Eye (tissue), 1 donor: Measurements from ENCODE around the gene WDR90.

ENCODE experiments used
- DNase-seq: peaks from one replicate; pipeline ENCODE4 v3.0.0-alpha.2; 2015

Gene WDR90

GRCh38 chr16:626787-627453, 22.2 kb upstream of the WDR90 start:
- DNase-seq: no peak

DNA sequence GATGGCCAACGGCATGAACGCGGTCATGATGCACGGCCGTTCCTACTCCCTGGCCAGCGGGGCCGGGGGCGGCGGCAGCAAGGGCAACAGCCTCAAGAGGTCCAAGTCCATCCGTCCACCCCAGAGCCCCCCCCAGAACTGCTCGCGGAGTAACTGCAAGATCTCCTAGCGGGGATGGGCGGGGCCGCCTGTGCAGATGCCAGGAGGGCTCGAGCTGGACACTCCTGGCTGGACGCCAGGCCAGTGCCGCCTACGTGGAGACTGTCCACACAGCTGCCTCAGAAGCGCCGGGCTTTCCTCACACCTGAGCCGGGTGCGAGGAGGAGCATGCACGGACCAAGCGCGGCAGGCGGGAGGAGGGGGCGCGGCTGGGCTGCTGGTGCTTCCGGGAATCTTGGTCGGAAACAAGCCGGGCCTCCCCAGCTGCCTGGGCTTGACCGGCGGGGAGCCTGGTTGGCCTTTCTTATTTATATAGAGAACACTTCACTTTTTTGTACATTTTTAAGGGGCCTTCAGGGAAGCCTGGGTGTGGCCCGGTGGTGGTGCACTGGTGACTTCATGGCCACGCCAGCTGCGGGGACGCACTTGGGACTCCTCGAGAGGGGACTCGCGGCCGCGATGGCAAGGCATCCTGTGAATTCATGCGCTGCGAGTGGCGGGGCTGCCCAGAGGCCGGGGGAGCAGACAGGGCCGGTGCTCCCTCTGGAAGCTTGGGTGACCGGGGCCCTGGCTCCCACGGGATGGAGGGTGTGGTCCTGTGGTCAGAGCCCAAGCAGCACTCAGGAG, 21.5 kb upstream of the WDR90 start:
- no peak for DNase-seq

DNA sequence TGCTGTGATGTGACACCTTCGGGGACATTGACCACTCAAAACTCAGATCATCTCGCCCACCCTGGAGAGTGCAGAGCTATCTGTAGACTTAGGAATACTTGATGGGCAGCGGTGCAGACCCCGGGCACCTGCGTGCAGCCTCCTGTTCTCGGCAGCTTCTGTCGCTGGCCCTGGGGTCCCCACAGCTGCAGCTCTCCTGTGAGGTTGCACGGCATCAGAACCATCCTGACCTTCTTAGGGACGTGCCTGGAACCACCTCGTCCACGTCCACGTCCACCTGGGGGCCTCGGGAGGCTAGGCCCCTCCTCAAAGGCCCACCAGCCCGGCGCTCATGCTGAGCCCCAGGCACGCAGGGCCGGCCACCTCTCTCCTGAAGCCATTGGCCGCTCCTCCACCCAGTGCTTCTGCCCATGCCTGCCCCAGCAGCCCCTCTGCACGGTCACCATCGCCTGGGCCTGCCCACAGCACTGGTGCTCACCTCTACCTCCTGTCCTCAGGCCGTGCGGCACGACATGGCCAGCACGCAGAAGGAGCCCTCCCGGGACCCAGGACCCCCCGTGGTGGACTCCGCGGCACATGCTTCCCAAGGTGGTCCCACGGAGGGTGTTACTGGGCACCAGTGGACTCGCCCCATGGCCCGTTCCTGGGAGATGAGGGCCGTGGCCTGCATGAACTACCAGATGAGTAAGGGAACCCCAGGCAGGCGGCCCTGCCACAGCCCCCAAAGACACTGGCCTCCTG, 20.7 kb upstream of the WDR90 start:
- DNase-seq: no peak

GRCh38 chr16:629185-629832, 19.9 kb upstream of the WDR90 start:
- peak; percentile 85 for DNase-seq

DNA sequence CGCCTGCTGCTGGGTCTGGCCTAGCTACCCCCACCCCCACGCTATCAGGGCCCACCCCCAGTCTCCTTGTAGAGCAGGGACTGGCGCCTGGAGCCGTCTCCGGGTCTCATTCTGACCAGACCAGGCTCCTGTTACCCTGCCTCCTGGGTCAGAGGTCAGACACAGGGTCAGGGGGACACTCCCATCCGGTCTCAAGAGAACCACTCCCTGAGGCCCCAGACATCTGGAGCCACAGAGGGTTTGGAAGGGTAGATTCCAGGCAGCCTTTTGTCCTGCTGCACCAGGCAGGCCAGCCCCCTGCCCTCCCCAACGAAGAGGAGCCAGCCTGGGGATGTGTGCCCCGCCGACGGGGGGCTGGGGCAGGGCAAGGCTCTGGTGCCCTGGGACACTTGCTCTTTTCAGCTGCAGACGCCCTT, 19.3 kb upstream of the WDR90 start:
- no peak for DNase-seq

- DNase-seq: peak; percentile 61
These were observed 18.8 kb upstream of the WDR90 start for GRCh38 chr16:630249-630814.

- DNase-seq: peak; percentile 69
These were observed 18.3 kb upstream of the WDR90 start, which contains the start of gene WFIKKN1 for GRCh38 chr16:630815-631405. Gene WFIKKN1 (plus strand): TSS chr16:630985. CDS start chr16:631254, 269 bp downstream.

DNA sequence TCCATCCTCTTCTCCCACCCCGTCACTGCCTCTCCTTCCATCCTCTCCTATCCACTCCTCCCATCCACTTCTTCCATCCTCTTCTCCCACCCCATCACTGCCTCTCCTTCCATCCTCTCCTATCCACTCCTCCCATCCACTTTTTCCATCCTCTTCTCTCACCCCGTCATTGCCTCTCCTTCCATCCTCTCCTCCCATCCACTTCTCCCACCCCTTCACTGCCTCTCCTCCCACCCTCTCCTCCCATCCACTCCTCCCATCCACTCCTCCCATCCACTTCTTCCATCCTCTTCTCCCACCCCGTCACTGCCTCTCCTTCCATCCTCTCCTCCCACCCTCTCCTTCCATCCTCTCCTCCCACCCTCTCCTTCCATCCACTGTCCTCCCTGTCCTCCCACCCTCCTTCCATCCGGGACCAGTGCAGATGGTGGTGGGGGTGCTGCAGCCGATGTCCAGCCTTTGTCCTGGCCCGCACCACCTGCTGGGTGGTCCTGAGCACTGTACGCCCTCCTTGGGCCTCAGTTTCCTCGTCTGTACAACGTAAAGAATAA, 17.3 kb upstream of the WDR90 start:
- DNase-seq: no peak

DNA sequence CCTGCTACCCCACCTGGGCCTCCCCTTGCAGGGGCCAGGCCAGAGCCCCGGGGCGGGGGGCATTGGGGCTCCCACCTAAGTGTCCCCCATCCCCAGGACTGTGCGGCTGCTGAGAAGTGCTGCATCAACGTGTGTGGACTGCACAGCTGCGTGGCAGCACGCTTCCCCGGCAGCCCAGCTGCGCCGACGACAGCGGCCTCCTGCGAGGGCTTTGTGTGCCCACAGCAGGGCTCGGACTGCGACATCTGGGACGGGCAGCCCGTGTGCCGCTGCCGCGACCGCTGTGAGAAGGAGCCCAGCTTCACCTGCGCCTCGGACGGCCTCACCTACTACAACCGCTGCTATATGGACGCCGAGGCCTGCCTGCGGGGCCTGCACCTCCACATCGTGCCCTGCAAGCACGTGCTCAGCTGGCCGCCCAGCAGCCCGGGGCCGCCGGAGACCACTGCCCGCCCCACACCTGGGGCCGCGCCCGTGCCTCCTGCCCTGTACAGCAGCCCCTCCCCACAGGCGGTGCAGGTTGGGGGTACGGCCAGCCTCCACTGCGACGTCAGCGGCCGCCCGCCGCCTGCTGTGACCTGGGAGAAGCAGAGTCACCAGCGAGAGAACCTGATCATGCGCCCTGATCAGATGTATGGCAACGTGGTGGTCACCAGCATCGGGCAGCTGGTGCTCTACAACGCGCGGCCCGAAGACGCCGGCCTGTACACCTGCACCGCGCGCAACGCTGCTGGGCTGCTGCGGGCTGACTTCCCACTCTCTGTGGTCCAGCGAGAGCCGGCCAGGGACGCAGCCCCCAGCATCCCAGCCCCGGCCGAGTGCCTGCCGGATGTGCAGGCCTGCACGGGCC, 16.5 kb upstream of the WDR90 start:
- DNase-seq: no peak

DNA sequence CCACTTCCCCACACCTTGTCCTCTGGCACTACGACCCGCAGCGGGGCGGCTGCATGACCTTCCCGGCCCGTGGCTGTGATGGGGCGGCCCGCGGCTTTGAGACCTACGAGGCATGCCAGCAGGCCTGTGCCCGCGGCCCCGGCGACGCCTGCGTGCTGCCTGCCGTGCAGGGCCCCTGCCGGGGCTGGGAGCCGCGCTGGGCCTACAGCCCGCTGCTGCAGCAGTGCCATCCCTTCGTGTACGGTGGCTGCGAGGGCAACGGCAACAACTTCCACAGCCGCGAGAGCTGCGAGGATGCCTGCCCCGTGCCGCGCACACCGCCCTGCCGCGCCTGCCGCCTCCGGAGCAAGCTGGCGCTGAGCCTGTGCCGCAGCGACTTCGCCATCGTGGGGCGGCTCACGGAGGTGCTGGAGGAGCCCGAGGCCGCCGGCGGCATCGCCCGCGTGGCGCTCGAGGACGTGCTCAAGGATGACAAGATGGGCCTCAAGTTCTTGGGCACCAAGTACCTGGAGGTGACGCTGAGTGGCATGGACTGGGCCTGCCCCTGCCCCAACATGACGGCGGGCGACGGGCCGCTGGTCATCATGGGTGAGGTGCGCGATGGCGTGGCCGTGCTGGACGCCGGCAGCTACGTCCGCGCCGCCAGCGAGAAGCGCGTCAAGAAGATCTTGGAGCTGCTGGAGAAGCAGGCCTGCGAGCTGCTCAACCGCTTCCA, 15.7 kb upstream of the WDR90 start:
- no peak for DNase-seq

- DNase-seq: no peak
These were observed 15.0 kb upstream of the WDR90 start for GRCh38 chr16:634051-634670.

GRCh38 chr16:634996-635395, 14.2 kb upstream of the WDR90 start:
- no peak for DNase-seq

DNA sequence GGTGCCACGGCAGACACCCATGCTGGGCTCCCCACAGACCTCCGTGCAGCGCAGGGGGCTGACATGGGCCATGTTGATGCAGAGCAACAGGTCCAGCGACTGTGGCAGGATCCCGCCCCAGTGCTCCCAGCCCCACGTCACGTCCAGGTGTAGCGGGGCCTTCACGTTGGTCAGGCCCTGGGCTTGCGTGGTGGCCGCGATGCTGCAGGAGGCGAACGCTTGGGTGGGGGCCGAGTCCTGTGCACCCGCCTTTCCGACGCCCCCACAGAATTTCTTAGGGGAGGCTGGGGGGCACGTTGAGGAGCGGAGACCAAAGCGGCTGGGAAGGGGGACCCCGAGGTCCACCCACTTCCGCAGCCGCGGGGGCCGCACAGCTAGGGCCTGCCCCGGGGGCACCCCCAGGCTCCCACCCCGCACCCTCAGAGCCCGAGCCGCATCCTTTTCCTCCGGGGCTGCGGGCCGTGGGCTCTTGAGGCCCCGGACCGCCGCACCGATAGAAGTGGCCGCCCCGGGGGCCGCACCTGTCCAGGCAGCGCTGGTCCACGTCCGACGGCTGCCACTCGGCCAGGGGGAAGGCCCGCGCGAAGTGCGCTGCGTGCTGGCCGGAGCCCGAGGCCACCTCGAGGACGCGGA, 13.5 kb upstream of the WDR90 start:
- no peak for DNase-seq

DNA sequence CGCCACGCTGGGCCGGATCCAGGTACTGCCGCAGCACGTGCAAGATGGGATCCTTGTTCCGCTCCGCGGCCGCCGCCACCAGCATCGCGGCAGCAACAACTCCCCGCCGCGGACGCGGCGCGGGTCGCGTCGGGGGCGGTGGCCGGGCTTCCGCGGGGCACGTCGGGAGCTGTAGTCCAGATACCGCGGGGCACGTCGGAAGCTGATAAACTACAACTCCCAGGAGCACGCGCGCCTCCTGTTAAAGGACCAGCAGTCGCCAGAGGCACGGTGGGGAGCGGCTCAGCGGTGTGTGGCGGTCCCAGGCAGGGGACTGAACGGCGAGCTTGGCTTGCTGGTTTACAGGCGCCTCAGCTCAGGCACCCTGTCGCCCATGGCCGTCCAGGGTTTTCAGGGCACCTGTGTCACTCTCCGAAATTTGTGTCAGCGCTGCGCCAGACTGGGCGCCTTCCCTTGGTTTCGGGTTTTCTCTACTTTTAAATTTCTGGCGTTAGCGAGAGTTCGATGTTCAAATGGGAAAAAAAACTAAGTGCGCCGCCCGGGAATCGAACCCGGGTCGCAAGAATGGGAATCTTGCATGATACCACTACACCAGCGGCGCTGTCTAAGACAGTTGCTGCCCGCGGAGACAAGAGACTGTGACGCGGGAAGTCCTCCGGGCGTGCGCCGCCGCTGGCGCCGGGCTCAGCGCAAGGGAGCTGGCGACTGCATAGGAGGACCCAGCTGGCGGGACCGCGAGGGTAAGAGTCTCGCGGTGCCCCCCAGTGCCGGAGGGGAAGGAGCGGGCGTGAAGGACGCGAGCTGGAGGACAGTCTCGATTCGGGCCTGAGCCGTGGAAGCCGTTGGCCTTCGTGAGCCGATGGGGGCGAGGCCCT, 12.7 kb upstream of the WDR90 start, which contains the start of gene METTL26:
TSS of gene METTL26 (minus strand) at position 100 of the 875 bp plus-strand sequence. CDS start at position 85, 15 bp downstream.
- DNase-seq: peak; percentile 98

DNA sequence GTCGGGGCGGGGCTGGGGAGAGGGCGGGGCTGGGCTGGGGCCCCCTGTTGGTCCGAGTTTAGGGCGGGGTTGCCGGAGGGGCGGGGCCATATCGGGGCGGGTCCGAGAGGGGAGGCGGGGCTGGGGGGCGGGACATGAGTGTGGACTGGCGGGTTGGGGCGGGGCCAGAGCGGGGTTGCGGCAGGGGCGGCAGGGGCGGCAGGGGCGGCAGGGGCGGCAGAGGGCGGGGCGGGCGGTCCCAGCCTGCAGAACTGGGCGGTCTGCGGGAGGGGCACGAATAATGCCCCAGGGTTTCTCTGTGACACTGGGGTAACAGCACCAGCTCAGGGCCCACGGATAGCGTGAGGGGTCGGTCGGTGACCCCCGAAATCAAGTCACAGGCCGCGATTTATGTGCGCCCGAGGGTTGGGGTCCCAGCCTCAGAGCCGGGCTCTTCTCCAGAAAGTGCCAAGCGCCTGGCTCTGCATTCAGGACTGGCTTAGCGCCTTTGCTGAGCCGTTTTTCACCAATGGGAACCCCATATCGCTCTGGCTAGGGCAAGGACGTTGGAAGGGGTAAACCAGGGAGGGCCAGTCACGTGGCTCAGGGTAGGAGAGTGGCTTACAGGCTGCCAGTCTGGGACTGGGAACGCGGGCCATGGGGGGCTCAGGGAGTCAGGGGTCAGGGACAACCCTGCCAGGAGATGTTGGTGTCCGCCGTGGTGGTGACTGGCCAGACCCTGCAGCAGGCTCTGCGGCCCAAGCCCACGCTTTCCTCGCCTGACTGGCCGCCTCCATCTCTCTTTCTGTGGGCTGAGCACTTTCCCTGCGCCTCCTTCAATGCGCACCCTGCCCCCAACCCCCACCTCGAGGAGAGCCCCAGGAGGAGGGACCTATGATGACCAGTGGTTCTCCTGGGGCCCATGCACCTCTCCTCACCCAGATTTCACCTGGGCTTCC, 11.8 kb upstream of the WDR90 start:
- DNase-seq: peak; percentile 77

GRCh38 chr16:638034-638543, 11.1 kb upstream of the WDR90 start:
- no peak for DNase-seq

GRCh38 chr16:638836-639235, 10.3 kb upstream of the WDR90 start:
- no peak for DNase-seq
